Measurements from ENCODE around the gene UPF3A.

- TF ChIP-seq MAX (IDR thresholded peaks at IDR 0.05) (peak; percentile 49), POLR2A (IDR thresholded peaks at IDR 0.05; ENCODE audit: low read length) (peak; percentile 27), CTCF (IDR thresholded peaks at IDR 0.05) (no peak), CHD2 (IDR thresholded peaks at IDR 0.05; ENCODE audit: low read length, partially characterized antibody) (peak; percentile 72), JUN (IDR thresholded peaks at IDR 0.05) (peak; percentile 52 to 54; a peak in 4 of 5 replicates), PHF8 (IDR thresholded peaks at IDR 0.05; ENCODE audit: borderline replicate concordance, low read depth) (peak; percentile 74)
Measured at GRCh38 chr13:114281351-114282040, at the start of gene UPF3A.

Data from A549 (cell line).